ES-I3 (cell line): ENCODE results near the gene NAA20.
"Not testable (repeated sequence)": the region's sequence is repeated elsewhere in the genome, so short reads cannot be mapped to it uniquely, and the experiment has no call there.

Experiments
- H3K36me3 ChIP-seq: 2 replicates; pipeline ENCODE4 v1.6.1; 2013; ENCODE audit warnings: mild to moderate bottlenecking, low read length, control low read depth, moderate library complexity; ENCODE audit not compliant: insufficient read depth
- H3K4me1 ChIP-seq: 2 replicates; pipeline ENCODE4 v1.6.1; 2013; ENCODE audit warnings: mild to moderate bottlenecking, control low read depth, low read length; ENCODE audit not compliant: insufficient read depth
- H3K9ac ChIP-seq: 2 replicates; pipeline ENCODE4 v1.6.1; 2013; ENCODE audit warnings: low read depth, mild to moderate bottlenecking, low read length, moderate library complexity
- H3K9me3 ChIP-seq: 2 replicates; pipeline ENCODE4 v1.6.1; 2013; ENCODE audit warnings: mild to moderate bottlenecking, low read length, moderate library complexity; ENCODE audit not compliant: control insufficient read depth, insufficient read depth

The NAA20 gene

GRCh38 chr20:19998990-19999705 is 18.0 kb upstream of the NAA20 start:
- Histone ChIP-seq H3K36me3 (no peaks in the 10 kb centered on the region; the same call in 1 of the 2 replicates), H3K9me3 (no peaks in the 10 kb centered on the region), H3K4me1 (peaks cover 9% of the 10 kb centered on the region), H3K9ac (no peak overlapping the region)

GRCh38 chr20:20000211-20000968 is 16.8 kb upstream of the NAA20 start:
- Histone ChIP-seq H3K36me3 (no peaks in the 10 kb centered on the region; the same call in 1 of the 2 replicates), H3K4me1 (no peaks in the 10 kb centered on the region), H3K9ac (no peak overlapping the region), H3K9me3 (no peaks in the 10 kb centered on the region)

- H3K36me3 ChIP-seq = no peaks in the 10 kb centered on the region; the same call in 1 of the 2 replicates
- H3K4me1 ChIP-seq = no peaks in the 10 kb centered on the region
- no peak overlapping the region for H3K9ac ChIP-seq
- no peaks in the 10 kb centered on the region for H3K9me3 ChIP-seq
These were observed 14.8 kb upstream of the NAA20 start for GRCh38 chr20:20002101-20002998.

GRCh38 chr20:20003031-20003954 is 13.9 kb upstream of the NAA20 start:
- no peak overlapping the region for H3K9ac ChIP-seq
- H3K36me3 ChIP-seq = no peaks in the 10 kb centered on the region; the same call in 1 of the 2 replicates
- no peaks in the 10 kb centered on the region for H3K4me1 ChIP-seq
- no peaks in the 10 kb centered on the region for H3K9me3 ChIP-seq

GRCh38 chr20:20003955-20004322 is 13.2 kb upstream of the NAA20 start:
- not testable (repeated sequence) for H3K4me1 ChIP-seq, H3K36me3 ChIP-seq, H3K9me3 ChIP-seq, H3K9ac ChIP-seq

- Histone ChIP-seq H3K4me1 (no peaks in the 10 kb centered on the region), H3K9me3 (no peaks in the 10 kb centered on the region), H3K36me3 (no peaks in the 10 kb centered on the region; the same call in 1 of the 2 replicates), H3K9ac (no peak overlapping the region)
These were observed 11.8 kb upstream of the NAA20 start for GRCh38 chr20:20005342-20005741.

- Histone ChIP-seq H3K4me1 (no peaks in the 10 kb centered on the region), H3K36me3 (no peaks in the 10 kb centered on the region), H3K9ac (peak overlapping the region; percentile 4; the same call in 1 of the 2 replicates), H3K9me3 (no peaks in the 10 kb centered on the region)
These were observed 7.3 kb upstream of the NAA20 start for GRCh38 chr20:20009784-20010253.

GRCh38 chr20:20010639-20011500 is 6.3 kb upstream of the NAA20 start:
- no peaks in the 10 kb centered on the region for H3K4me1 ChIP-seq
- no peak overlapping the region for H3K9ac ChIP-seq
- H3K36me3 ChIP-seq = no peaks in the 10 kb centered on the region
- H3K9me3 ChIP-seq = no peaks in the 10 kb centered on the region

- H3K4me1 ChIP-seq = no peaks in the 10 kb centered on the region
- no peaks in the 10 kb centered on the region for H3K36me3 ChIP-seq
- H3K9ac ChIP-seq = no peak overlapping the region
- H3K9me3 ChIP-seq = no peaks in the 10 kb centered on the region
These were observed 4.6 kb upstream of the NAA20 start for GRCh38 chr20:20012541-20012940.

- no peaks in the 10 kb centered on the region for H3K4me1 ChIP-seq
- no peak overlapping the region for H3K9ac ChIP-seq
- no peaks in the 10 kb centered on the region for H3K9me3 ChIP-seq
- no peaks in the 10 kb centered on the region for H3K36me3 ChIP-seq
These were observed 2.5 kb upstream of the NAA20 start for GRCh38 chr20:20014659-20015058.

- no peaks in the 10 kb centered on the region for H3K9me3 ChIP-seq
- peak overlapping the region; percentile 80 for H3K9ac ChIP-seq
- peaks cover 2% of the 10 kb centered on the region; the same call in 1 of the 2 replicates for H3K36me3 ChIP-seq
- H3K4me1 ChIP-seq = no peaks in the 10 kb centered on the region
These were observed 653 bp downstream of the NAA20 start for GRCh38 chr20:20017844-20018185.

- no peaks in the 10 kb centered on the region for H3K9me3 ChIP-seq
- no peaks in the 10 kb centered on the region for H3K4me1 ChIP-seq
- H3K9ac ChIP-seq = peak overlapping the region; percentile 80; the same call in 1 of the 2 replicates
- H3K36me3 ChIP-seq = peaks cover 3% of the 10 kb centered on the region; the same call in 1 of the 2 replicates
These were observed 1.2 kb downstream of the NAA20 start for GRCh38 chr20:20018366-20018765.

GRCh38 chr20:20019123-20019522 is 2.0 kb downstream of the NAA20 start:
- H3K9me3 ChIP-seq = no peaks in the 10 kb centered on the region
- peaks cover 3% of the 10 kb centered on the region; the same call in 1 of the 2 replicates for H3K36me3 ChIP-seq
- no peak overlapping the region for H3K9ac ChIP-seq
- no peaks in the 10 kb centered on the region for H3K4me1 ChIP-seq
